A549 (cell line): ENCODE data around the gene SAP25.

Experiments
- BHLHE40 ChIP-seq: IDR thresholded peaks from 2 replicates; pipeline ENCODE4 v1.6.1; 2012; ENCODE audit warnings: low read depth, low read length, inconsistent platforms
- CTCF ChIP-seq: fragments of >200 bp; sonication (Bioruptor Twin); formaldehyde crosslinking; IDR thresholded peaks from 3 replicates; pipeline ENCODE4 v1.5.1; 2016

GRCh38 chr7:100532165-100533022 is 41.3 kb downstream of the SAP25 start:
- TF ChIP-seq BHLHE40, result no peak
- no peak for TF ChIP-seq CTCF
